ENCODE data around the gene MNAT1.

GRCh38 chr14:60723116-60723906 lies 11.2 kb upstream of the MNAT1 start:
- TF ChIP-seq, protein P1, sequence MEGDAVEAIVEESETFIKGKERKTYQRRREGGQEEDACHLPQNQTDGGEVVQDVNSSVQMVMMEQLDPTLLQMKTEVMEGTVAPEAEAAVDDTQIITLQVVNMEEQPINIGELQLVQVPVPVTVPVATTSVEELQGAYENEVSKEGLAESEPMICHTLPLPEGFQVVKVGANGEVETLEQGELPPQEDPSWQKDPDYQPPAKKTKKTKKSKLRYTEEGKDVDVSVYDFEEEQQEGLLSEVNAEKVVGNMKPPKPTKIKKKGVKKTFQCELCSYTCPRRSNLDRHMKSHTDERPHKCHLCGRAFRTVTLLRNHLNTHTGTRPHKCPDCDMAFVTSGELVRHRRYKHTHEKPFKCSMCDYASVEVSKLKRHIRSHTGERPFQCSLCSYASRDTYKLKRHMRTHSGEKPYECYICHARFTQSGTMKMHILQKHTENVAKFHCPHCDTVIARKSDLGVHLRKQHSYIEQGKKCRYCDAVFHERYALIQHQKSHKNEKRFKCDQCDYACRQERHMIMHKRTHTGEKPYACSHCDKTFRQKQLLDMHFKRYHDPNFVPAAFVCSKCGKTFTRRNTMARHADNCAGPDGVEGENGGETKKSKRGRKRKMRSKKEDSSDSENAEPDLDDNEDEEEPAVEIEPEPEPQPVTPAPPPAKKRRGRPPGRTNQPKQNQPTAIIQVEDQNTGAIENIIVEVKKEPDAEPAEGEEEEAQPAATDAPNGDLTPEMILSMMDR (IDR thresholded peaks at IDR 0.05), result no peak
- no peak for TF ChIP-seq EP300 (IDR thresholded peaks at IDR 0.05)

Measured in tibial nerve (tissue), 4 donors.